HEK293 (cell line): ENCODE results near the gene OTOF.

Experiments
- CTCF ChIA-PET: fragments of 350-600 bp; formaldehyde crosslinking; extraction: SDS; loops from one replicate; lab custom pipeline; 2021; ENCODE audit warnings: antibody characterized with exemption; lab: Yijun Ruan, JAX
- POLR2A ChIA-PET: fragments of 300-600 bp; formaldehyde crosslinking; extraction: SDS; loops from one replicate; lab custom pipeline; 2020; ENCODE audit warnings: antibody characterized with exemption, inconsistent platforms; lab: Yijun Ruan, JAX
- H3K27ac ChIP-seq: fragments of 200-500 bp; sonication (Bioruptor generic); 2 replicates; pipeline ENCODE4 v1.5.1; 2014; ENCODE audit warnings: low read depth, low read length, control low read depth, inconsistent platforms; ENCODE audit errors: extremely low read depth
- H3K36me3 ChIP-seq, 2 experiments: fragments of 200-500 bp in 1 of 2; sonication (Bioruptor generic) in 1 of 2; 1 replicate in 1 of 2; 2 replicates in 1 of 2; pipeline ENCODE4 v1.5.1; 2014 to 2017; ENCODE audit warnings: inconsistent platforms in 2 of 2, low read length in 2 of 2; ENCODE audit not compliant: control insufficient read depth in 2 of 2, insufficient read depth in 1 of 2
- H3K4me1 ChIP-seq: fragments of 200-500 bp; sonication (Bioruptor generic); 2 replicates; pipeline ENCODE4 v1.5.1; 2014; ENCODE audit warnings: mild to moderate bottlenecking, low read length, inconsistent platforms; ENCODE audit not compliant: control insufficient read depth, insufficient read depth
- H3K4me3 ChIP-seq: 2 replicates; pipeline ENCODE4 v1.5.1; 2011; ENCODE audit warnings: low read depth, mild to moderate bottlenecking, control low read depth, low read length, moderate library complexity
- H3K9me3 ChIP-seq: fragments of 200-500 bp; sonication (Bioruptor generic); 2 replicates; pipeline ENCODE4 v1.5.1; 2014; ENCODE audit warnings: low read depth, low read length, inconsistent platforms; ENCODE audit not compliant: control insufficient read depth, insufficient read depth
- KLF7 ChIP-seq: fragments of 450-650 bp; formaldehyde crosslinking; IDR thresholded peaks from 2 replicates; pipeline ENCODE4 v1.5.1; 2016; ENCODE audit warnings: missing biosample characterization, missing genetic modification characterization, borderline replicate concordance
- OVOL3 ChIP-seq: fragments of 450-650 bp; formaldehyde crosslinking; IDR thresholded peaks from 2 replicates; pipeline ENCODE4 v1.5.1; 2016; ENCODE audit warnings: missing biosample characterization, missing genetic modification characterization
- SALL2 ChIP-seq: fragments of 450-650 bp; formaldehyde crosslinking; IDR thresholded peaks from 2 replicates; pipeline ENCODE4 v1.5.0; 2017; ENCODE audit warnings: missing biosample characterization, mild to moderate bottlenecking, missing genetic modification characterization, borderline replicate concordance
- SCRT2 ChIP-seq: fragments of 450-650 bp; formaldehyde crosslinking; IDR thresholded peaks from 2 replicates; pipeline ENCODE4 v1.5.1; 2016; ENCODE audit warnings: missing biosample characterization, missing genetic modification characterization
- ZFP3 ChIP-seq: fragments of 450-650 bp; formaldehyde crosslinking; IDR thresholded peaks from 2 replicates; pipeline ENCODE4 v1.5.1; 2016; ENCODE audit warnings: low read depth, missing biosample characterization, missing genetic modification characterization
- ZNF335 ChIP-seq: fragments of 450-650 bp; formaldehyde crosslinking; conservative IDR thresholded peaks from 2 replicates; pipeline ENCODE4 v1.5.1; 2016; ENCODE audit warnings: missing biosample characterization, missing genetic modification characterization
- ZNF555 ChIP-seq: fragments of 450-650 bp; formaldehyde crosslinking; conservative IDR thresholded peaks from 2 replicates; pipeline ENCODE4 v1.5.1; 2017; ENCODE audit warnings: missing biosample characterization, mild to moderate bottlenecking, missing genetic modification characterization, inconsistent platforms
- ZNF571 ChIP-seq: fragments of 450-650 bp; formaldehyde crosslinking; IDR thresholded peaks from 2 replicates; pipeline ENCODE4 v1.5.0; 2017; ENCODE audit warnings: missing biosample characterization, missing genetic modification characterization
- ZNF621 ChIP-seq: fragments of 450-650 bp; formaldehyde crosslinking; IDR thresholded peaks from 2 replicates; pipeline ENCODE4 v1.5.1; 2017; ENCODE audit warnings: missing biosample characterization, missing genetic modification characterization
- ZNF701 ChIP-seq: fragments of 450-650 bp; formaldehyde crosslinking; IDR thresholded peaks from 2 replicates; pipeline ENCODE4 v1.5.1; 2016; ENCODE audit warnings: missing biosample characterization, missing genetic modification characterization
- ZNF791 ChIP-seq: fragments of 450-650 bp; formaldehyde crosslinking; IDR thresholded peaks from 2 replicates; pipeline ENCODE4 v1.5.1; 2016; ENCODE audit warnings: missing biosample characterization, missing genetic modification characterization
- ZSCAN30 ChIP-seq: fragments of 450-650 bp; IDR thresholded peaks from 2 replicates; pipeline ENCODE4 v1.5.1; 2018; ENCODE audit warnings: missing biosample characterization, mild to moderate bottlenecking, missing genetic modification characterization, moderate library complexity
- TF ChIP-seq, protein P1 (sequence below): fragments of 450-650 bp; formaldehyde crosslinking; IDR thresholded peaks from 2 replicates; pipeline ENCODE4 v1.5.1; 2016; ENCODE audit warnings: missing biosample characterization, missing genetic modification characterization
- TF ChIP-seq, protein P2 (sequence below): fragments of 450-650 bp; formaldehyde crosslinking; IDR thresholded peaks from 2 replicates; pipeline ENCODE4 v1.5.1; 2017; ENCODE audit warnings: missing biosample characterization, missing genetic modification characterization
- TF ChIP-seq, protein P3 (sequence below): fragments of 450-650 bp; formaldehyde crosslinking; conservative IDR thresholded peaks from 2 replicates; pipeline ENCODE4 v1.5.1; 2016; ENCODE audit warnings: low read depth, missing biosample characterization, missing genetic modification characterization
- TF ChIP-seq, protein P4 (sequence below): fragments of 450-650 bp; formaldehyde crosslinking; IDR thresholded peaks from 2 replicates; pipeline ENCODE4 v1.5.1; 2016; ENCODE audit warnings: missing biosample characterization, missing genetic modification characterization

The OTOF gene

DNA sequence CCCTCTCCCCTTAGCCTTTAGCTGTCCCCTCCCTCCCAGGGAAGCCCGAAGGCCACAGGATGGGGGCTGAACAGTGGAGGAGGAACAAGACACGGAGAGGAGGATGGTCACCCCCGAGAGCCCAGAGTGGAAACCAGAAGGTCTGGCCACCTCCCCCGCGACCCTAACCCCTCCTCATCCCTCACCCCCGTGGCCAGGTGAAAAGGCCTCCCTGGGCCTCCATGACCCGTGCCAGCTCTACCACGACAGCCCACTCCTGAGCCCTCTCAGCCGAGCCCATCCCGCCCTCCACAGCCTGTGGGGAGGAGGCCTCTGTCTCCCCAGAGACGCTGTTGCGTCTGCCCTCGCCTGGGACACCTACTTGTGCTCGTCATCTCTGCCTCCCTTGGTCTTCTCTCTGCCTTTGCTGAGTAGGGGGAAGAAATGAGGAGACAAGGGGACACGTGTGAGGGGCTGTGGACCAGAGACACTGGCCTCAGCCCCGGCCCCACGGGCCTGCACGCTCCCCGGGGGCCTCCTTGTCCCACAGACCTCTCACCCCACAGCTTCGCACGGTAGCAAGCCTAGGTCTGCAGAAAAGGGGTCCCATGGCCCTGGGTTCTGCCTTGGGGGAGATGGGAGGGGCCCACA is 32.5 kb upstream of the OTOF start:
- CTCF ChIA-PET, result interaction anchor here (0.5 to 1.1 kb wide), 3 partner anchors 12 to 87 kb away, joined by 3 to 5 read pairs (median 3); no protein-coding TSS in a partner anchor
- no peak overlapping the region for H3K27ac ChIP-seq
- no peaks in the 10 kb centered on the region for H3K36me3 ChIP-seq
- TF ChIP-seq, protein P1, sequence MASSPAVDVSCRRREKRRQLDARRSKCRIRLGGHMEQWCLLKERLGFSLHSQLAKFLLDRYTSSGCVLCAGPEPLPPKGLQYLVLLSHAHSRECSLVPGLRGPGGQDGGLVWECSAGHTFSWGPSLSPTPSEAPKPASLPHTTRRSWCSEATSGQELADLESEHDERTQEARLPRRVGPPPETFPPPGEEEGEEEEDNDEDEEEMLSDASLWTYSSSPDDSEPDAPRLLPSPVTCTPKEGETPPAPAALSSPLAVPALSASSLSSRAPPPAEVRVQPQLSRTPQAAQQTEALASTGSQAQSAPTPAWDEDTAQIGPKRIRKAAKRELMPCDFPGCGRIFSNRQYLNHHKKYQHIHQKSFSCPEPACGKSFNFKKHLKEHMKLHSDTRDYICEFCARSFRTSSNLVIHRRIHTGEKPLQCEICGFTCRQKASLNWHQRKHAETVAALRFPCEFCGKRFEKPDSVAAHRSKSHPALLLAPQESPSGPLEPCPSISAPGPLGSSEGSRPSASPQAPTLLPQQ (tag by site-specific recombination), result no peak
- TF ChIP-seq, all 188 proteins: peak for 0
- no peak overlapping the region for H3K4me3 ChIP-seq
- no peaks in the 10 kb centered on the region for H3K9me3 ChIP-seq
- POLR2A ChIA-PET, result interaction anchor here (0.6 kb wide), 1 partner anchor 106 kb away, joined by 5 read pairs; no protein-coding TSS in a partner anchor
- no peaks in the 10 kb centered on the region for H3K4me1 ChIP-seq

DNA sequence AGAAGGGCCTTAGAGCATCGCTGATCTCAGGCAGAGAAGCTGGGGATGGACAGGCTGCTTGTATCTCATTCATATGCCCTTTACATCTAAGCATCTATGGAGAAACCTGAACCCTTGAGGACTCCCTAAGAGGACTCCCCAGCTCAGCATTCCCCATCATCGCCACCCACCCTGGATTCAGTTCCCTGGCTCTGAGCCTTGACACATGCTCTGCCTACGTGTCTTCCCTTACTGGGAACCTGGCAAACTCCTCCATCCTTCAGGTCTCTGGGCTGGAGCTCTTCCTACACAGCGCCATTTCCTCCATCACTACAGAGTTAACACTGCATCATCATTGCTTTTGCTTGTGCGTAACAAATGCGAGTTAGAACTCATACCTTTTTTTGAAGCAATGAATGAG is 31.2 kb upstream of the OTOF start:
- no peaks in the 10 kb centered on the region for H3K36me3 ChIP-seq
- POLR2A ChIA-PET, result no interaction called here
- no peaks in the 10 kb centered on the region for H3K4me1 ChIP-seq
- TF ChIP-seq, protein P2, sequence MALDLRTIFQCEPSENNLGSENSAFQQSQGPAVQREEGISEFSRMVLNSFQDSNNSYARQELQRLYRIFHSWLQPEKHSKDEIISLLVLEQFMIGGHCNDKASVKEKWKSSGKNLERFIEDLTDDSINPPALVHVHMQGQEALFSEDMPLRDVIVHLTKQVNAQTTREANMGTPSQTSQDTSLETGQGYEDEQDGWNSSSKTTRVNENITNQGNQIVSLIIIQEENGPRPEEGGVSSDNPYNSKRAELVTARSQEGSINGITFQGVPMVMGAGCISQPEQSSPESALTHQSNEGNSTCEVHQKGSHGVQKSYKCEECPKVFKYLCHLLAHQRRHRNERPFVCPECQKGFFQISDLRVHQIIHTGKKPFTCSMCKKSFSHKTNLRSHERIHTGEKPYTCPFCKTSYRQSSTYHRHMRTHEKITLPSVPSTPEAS, result no peak
- TF ChIP-seq SCRT2 (tag by site-specific recombination) (no peak), KLF7 (tag by site-specific recombination) (no peak), OVOL3 (tag by site-specific recombination) (no peak), ZNF621 (no peak), ZSCAN30 (tag by site-specific recombination) (no peak), ZNF701 (no peak)
- TF ChIP-seq, protein P3, sequence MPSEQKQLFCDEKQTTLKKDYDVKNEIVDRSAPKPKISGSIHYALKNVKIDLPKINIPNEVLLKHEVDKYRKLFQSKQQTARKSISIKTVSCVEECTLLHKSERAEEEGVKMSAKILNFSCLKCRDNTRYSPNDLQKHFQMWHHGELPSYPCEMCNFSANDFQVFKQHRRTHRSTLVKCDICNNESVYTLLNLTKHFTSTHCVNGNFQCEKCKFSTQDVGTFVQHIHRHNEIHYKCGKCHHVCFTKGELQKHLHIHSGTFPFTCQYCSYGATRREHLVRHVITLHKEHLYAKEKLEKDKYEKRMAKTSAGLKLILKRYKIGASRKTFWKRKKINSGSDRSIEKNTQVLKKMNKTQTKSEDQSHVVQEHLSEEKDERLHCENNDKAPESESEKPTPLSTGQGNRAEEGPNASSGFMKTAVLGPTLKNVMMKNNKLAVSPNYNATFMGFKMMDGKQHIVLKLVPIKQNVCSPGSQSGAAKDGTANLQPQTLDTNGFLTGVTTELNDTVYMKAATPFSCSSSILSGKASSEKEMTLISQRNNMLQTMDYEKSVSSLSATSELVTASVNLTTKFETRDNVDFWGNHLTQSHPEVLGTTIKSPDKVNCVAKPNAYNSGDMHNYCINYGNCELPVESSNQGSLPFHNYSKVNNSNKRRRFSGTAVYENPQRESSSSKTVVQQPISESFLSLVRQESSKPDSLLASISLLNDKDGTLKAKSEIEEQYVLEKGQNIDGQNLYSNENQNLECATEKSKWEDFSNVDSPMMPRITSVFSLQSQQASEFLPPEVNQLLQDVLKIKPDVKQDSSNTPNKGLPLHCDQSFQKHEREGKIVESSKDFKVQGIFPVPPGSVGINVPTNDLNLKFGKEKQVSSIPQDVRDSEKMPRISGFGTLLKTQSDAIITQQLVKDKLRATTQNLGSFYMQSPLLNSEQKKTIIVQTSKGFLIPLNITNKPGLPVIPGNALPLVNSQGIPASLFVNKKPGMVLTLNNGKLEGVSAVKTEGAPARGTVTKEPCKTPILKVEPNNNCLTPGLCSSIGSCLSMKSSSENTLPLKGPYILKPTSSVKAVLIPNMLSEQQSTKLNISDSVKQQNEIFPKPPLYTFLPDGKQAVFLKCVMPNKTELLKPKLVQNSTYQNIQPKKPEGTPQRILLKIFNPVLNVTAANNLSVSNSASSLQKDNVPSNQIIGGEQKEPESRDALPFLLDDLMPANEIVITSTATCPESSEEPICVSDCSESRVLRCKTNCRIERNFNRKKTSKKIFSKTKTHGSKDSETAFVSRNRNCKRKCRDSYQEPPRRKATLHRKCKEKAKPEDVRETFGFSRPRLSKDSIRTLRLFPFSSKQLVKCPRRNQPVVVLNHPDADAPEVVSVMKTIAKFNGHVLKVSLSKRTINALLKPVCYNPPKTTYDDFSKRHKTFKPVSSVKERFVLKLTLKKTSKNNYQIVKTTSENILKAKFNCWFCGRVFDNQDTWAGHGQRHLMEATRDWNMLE (tag by site-specific recombination), result no peak
- TF ChIP-seq, all 188 proteins: peak for 0
- no peak overlapping the region for H3K4me3 ChIP-seq
- no peak overlapping the region for H3K27ac ChIP-seq
- CTCF ChIA-PET, result interaction anchor here (1.1 to 1.8 kb wide), 2 partner anchors 12 to 88 kb away, joined by 3 to 4 read pairs; no protein-coding TSS in a partner anchor
- H3K9me3 ChIP-seq, result no peaks in the 10 kb centered on the region

DNA sequence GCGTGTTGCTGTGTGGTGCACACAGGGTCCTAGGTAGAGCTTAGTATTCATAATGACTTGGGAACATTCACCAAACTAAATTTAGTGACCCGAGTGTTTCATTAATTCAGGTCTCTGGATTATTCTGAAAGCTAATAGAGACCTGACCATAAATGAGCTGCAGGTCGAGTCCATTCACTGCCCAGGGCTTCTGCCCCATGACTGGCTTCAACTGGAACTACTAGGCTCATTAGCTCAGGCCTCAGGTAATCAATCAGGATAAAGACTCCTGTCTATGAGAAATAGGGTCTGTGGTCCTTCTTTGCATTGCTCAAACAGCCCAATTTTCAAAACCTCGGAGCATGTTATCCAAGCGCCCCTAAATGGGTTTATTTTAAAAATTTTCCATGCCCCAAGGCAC is 30.0 kb upstream of the OTOF start:
- H3K36me3 ChIP-seq, result no peaks in the 10 kb centered on the region
- H3K27ac ChIP-seq, result no peak overlapping the region
- POLR2A ChIA-PET, result no interaction called here
- no peak for TF ChIP-seq ZNF791 (tag by site-specific recombination)
- TF ChIP-seq SALL2 (tag by site-specific recombination), result no peak
- TF ChIP-seq, protein P4, sequence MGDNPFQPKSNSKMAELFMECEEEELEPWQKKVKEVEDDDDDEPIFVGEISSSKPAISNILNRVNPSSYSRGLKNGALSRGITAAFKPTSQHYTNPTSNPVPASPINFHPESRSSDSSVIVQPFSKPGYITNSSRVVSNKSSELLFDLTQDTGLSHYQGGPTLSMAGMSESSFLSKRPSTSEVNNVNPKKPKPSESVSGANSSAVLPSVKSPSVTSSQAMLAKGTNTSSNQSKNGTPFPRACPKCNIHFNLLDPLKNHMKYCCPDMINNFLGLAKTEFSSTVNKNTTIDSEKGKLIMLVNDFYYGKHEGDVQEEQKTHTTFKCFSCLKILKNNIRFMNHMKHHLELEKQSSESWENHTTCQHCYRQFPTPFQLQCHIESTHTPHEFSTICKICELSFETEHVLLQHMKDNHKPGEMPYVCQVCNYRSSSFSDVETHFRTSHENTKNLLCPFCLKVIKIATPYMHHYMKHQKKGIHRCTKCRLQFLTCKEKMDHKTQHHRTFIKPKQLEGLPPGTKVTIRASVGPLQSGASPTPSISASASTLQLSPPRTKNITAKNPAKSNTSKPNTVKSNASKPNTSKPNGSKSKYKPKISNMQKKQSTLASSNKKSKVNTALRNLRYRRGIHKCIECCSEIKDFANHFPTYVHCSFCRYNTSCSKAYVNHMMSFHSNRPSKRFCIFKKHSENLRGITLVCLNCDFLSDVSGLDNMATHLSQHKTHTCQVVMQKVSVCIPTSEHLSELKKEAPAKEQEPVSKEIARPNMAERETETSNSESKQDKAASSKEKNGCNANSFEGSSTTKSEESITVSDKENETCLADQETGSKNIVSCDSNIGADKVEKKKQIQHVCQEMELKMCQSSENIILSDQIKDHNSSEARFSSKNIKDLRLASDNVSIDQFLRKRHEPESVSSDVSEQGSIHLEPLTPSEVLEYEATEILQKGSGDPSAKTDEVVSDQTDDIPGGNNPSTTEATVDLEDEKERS (tag by site-specific recombination), result no peak
- no peak for TF ChIP-seq ZNF335 (tag by site-specific recombination)
- TF ChIP-seq ZFP3 (tag by site-specific recombination), result no peak
- TF ChIP-seq ZNF555 (tag by site-specific recombination), result no peak
- TF ChIP-seq ZNF571 (tag by site-specific recombination), result no peak
- no peaks in the 10 kb centered on the region for H3K9me3 ChIP-seq
- H3K4me3 ChIP-seq, result no peak overlapping the region
- H3K4me1 ChIP-seq, result no peaks in the 10 kb centered on the region; the same call in 1 of the 2 replicates
- CTCF ChIA-PET, result interaction anchor here (0.6 to 2.4 kb wide), 3 partner anchors 10 to 70 kb away, joined by 3 to 9 read pairs (median 4); no protein-coding TSS in a partner anchor
